HepG2 (cell line): ENCODE results near the gene CHL1.

Experiments used
- CEBPB ChIP-seq: IDR thresholded peaks from 2 replicates; pipeline ENCODE4 v1.6.1; 2011; ENCODE audit warnings: low read depth, low read length, improper control_type of control experiment, borderline replicate concordance
- PHF21A ChIP-seq: sonication (generic); formaldehyde crosslinking; IDR thresholded peaks from 2 replicates; pipeline ENCODE4 v1.5.0; 2020; ENCODE audit warnings: mild to moderate bottlenecking, missing genetic modification reagents
- POLR2A ChIP-seq, 2 experiments: IDR thresholded peaks; 2 replicates each; pipeline ENCODE4 v1.6.1; 2011; ENCODE audit warnings: low read depth in 2 of 2, low read length in 2 of 2, mild to moderate bottlenecking in 1 of 2, moderate library complexity in 1 of 2; ENCODE audit not compliant: insufficient read depth in 1 of 2
- ZFP36L1 ChIP-seq: sonication (generic); formaldehyde crosslinking; IDR thresholded peaks from 2 replicates; pipeline ENCODE4 v1.8.0; 2022; ENCODE audit warnings: mild to moderate bottlenecking, missing genetic modification reagents, moderate library complexity
- ZNF704 ChIP-seq: sonication (generic); formaldehyde crosslinking; IDR thresholded peaks from 2 replicates; pipeline ENCODE4 v1.8.1; 2023; ENCODE audit warnings: mild to moderate bottlenecking, inconsistent platforms, moderate library complexity, missing genetic modification reagents, borderline replicate concordance
- ZSCAN30 ChIP-seq: sonication (generic); formaldehyde crosslinking; IDR thresholded peaks from 2 replicates; pipeline ENCODE4 v1.5.0; 2020; ENCODE audit warnings: mild to moderate bottlenecking, missing genetic modification reagents

- no peak for TF ChIP-seq ZFP36L1
- TF ChIP-seq ZNF704: no peak
- TF ChIP-seq POLR2A (IDR thresholded peaks at IDR 0.05; ENCODE audit: insufficient read depth in 1 of 2, low read depth in 2 of 2, low read length in 2 of 2): no peak
- no peak for TF ChIP-seq PHF21A (CRISPR knock-in tag)
- TF ChIP-seq ZSCAN30: no peak
- TF ChIP-seq CEBPB: no peak
Observed at GRCh38 chr3:411226-411625, 214.7 kb downstream of the CHL1 start.
